ENCODE measurements around the gene PSMD2.

PSMD2 gene

DNA sequence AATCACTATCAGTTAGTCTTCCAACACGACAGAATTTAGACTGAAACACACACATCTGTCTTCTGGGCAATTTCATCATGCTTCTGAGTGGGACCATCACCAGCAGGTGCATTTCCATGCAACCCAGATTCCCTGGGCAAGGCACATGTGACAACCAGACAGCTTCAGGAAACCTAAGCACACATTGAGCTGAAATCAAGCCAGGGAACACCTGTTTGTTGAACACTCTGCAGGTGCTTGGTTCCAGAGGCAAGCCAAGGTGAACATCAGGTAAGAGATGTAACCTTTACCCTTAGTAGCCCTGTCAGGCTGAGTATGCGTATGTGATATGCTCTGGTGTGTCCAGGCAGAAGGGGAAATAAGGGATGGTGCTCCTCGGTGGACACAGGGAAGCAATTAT, 3.3 kb upstream of the PSMD2 start:
- TF ChIP-seq GATA2 (IDR thresholded peaks at IDR 0.05; ENCODE audit: low read depth, low read length) (no peak), GATA3 (IDR thresholded peaks at IDR 0.05; ENCODE audit: low read depth, low read length) (no peak)

GRCh38 chr3:184296616-184297015, 2.4 kb upstream of the PSMD2 start:
- no peak for TF ChIP-seq GATA2 (IDR thresholded peaks at IDR 0.05; ENCODE audit: low read depth, low read length)
- TF ChIP-seq GATA3 (IDR thresholded peaks at IDR 0.05; ENCODE audit: low read depth, low read length) = no peak

GRCh38 chr3:184299488-184300377, 692 bp downstream of the PSMD2 start:
- TF ChIP-seq GATA3 (IDR thresholded peaks at IDR 0.05; ENCODE audit: low read depth, low read length) = no peak
- no peak for TF ChIP-seq GATA2 (IDR thresholded peaks at IDR 0.05; ENCODE audit: low read depth, low read length)

GRCh38 chr3:184300378-184300720, 1.3 kb downstream of the PSMD2 start:
- TF ChIP-seq GATA2 (IDR thresholded peaks at IDR 0.05; ENCODE audit: low read depth, low read length) (no peak), GATA3 (IDR thresholded peaks at IDR 0.05; ENCODE audit: low read depth, low read length) (no peak)

- no peak for TF ChIP-seq GATA2 (IDR thresholded peaks at IDR 0.05; ENCODE audit: low read depth, low read length)
- TF ChIP-seq GATA3 (IDR thresholded peaks at IDR 0.05; ENCODE audit: low read depth, low read length) = no peak
Observed at GRCh38 chr3:184305577-184305976, 6.5 kb downstream of the PSMD2 start.

GRCh38 chr3:184306341-184306972, 7.4 kb downstream of the PSMD2 start:
- no peak for TF ChIP-seq GATA3 (IDR thresholded peaks at IDR 0.05; ENCODE audit: low read depth, low read length)
- TF ChIP-seq GATA2 (IDR thresholded peaks at IDR 0.05; ENCODE audit: low read depth, low read length) = no peak

- TF ChIP-seq GATA2 (IDR thresholded peaks at IDR 0.05; ENCODE audit: low read depth, low read length) (no peak), GATA3 (IDR thresholded peaks at IDR 0.05; ENCODE audit: low read depth, low read length) (no peak)
Observed at GRCh38 chr3:184307915-184308314, 8.9 kb downstream of the PSMD2 start.

DNA sequence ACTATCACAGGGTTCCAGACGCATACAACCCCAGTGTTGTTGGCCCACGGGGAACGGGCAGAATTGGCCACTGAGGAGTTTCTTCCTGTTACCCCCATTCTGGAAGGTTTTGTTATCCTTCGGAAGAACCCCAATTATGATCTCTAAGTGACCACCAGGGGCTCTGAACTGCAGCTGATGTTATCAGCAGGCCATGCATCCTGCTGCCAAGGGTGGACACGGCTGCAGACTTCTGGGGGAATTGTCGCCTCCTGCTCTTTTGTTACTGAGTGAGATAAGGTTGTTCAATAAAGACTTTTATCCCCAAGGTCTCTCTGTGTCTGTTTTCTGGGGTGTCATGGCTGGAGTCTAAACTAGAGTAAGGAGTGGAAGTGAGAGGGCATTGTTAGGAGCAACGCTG, 9.7 kb downstream of the PSMD2 start:
- TF ChIP-seq GATA3 (IDR thresholded peaks at IDR 0.05; ENCODE audit: low read depth, low read length) = peak; percentile 73
- peak; percentile 94 for TF ChIP-seq GATA2 (IDR thresholded peaks at IDR 0.05; ENCODE audit: low read depth, low read length)

- TF ChIP-seq GATA3 (IDR thresholded peaks at IDR 0.05; ENCODE audit: low read depth, low read length) (no peak), GATA2 (IDR thresholded peaks at IDR 0.05; ENCODE audit: low read depth, low read length) (no peak)
Observed at GRCh38 chr3:184311633-184312032, 12.6 kb downstream of the PSMD2 start.

- TF ChIP-seq GATA3 (IDR thresholded peaks at IDR 0.05; ENCODE audit: low read depth, low read length) (no peak), GATA2 (IDR thresholded peaks at IDR 0.05; ENCODE audit: low read depth, low read length) (no peak)
Observed at GRCh38 chr3:184314363-184314699, 15.3 kb downstream of the PSMD2 start, which contains the start of gene EIF4G1. Gene EIF4G1, plus strand, starts transcription at chr3:184314606. Its CDS starts 1,191 bp downstream, at chr3:184315797.

GRCh38 chr3:184314700-184315542, 15.9 kb downstream of the PSMD2 start:
- TF ChIP-seq GATA2 (IDR thresholded peaks at IDR 0.05; ENCODE audit: low read depth, low read length) (no peak), GATA3 (IDR thresholded peaks at IDR 0.05; ENCODE audit: low read depth, low read length) (no peak)

DNA sequence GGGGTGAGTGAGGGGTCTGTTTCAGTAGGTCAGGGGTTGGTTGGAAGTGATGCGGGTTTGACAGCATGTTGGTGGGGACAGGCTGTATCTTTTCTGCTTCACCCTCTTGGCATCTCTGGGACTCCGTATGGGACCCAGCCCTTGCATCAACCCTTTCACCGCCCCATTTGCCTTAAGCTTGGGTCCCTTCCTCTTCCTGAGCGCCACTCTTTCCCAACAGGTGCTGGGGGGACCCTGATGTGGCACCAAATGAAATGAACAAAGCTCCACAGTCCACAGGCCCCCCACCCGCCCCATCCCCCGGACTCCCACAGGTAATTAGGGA, 16.5 kb downstream of the PSMD2 start:
- no peak for TF ChIP-seq GATA2 (IDR thresholded peaks at IDR 0.05; ENCODE audit: low read depth, low read length)
- no peak for TF ChIP-seq GATA3 (IDR thresholded peaks at IDR 0.05; ENCODE audit: low read depth, low read length)

DNA sequence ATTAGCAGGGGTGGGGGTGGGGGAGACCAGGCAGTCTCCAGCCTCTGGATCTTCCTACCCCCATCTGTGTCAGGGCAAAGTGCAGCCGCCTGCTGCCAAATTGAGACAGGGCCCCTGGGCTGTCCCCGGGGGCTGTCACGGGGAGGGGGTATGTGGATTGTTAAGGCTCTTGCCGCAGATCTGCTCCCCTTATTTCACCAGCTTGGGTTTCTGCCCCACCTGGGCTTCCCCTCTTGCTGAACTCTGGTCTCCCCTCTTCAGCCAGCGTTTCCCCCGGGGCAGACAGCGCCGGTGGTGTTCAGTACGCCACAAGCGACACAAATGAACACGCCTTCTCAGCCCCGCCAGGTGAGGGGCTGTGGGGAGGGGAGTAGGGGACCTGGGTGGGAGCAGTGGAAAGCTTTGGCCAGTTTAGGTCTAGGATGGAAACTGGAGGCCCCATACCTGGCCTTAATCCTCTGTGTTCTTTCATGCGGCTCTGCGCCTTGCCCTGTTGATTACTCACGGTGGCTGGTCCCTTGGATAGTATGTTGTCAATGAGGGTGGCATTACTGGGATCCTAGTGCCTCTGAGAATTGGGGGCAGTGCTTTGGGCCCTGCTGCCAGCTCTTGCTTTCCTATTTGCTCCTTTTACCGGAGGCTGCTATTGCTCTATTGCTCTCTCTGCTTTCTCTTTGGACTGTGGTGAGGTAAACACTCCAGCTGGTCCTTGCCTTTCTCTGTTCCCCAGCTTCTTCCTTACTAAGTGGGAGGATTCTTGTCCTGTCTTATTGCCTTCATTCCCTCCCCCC, 17.0 kb downstream of the PSMD2 start:
- TF ChIP-seq GATA2 (IDR thresholded peaks at IDR 0.05; ENCODE audit: low read depth, low read length) (no peak), GATA3 (IDR thresholded peaks at IDR 0.05; ENCODE audit: low read depth, low read length) (no peak)

- TF ChIP-seq GATA3 (IDR thresholded peaks at IDR 0.05; ENCODE audit: low read depth, low read length) (no peak), GATA2 (IDR thresholded peaks at IDR 0.05; ENCODE audit: low read depth, low read length) (no peak)
Observed at GRCh38 chr3:184316792-184317191, 17.8 kb downstream of the PSMD2 start.
